Measurements from ENCODE around the gene ATP5F1C. TPM values are rescaled to one million over a fixed set of nuclear protein-coding genes. Genes with fewer than 3 reads are reported as not detected.
"Not testable (repeated sequence)": the region's sequence is repeated elsewhere in the genome, so short reads cannot be mapped to it uniquely, and the experiment has no call there.

The ATP5F1C gene
- polyA plus RNA-seq, 1 donor from 2014 or later: 340 TPM

- H3K4me1 Mint-ChIP-seq, H3K27me3 Mint-ChIP-seq, H3K36me3 Mint-ChIP-seq, H3K4me3 Mint-ChIP-seq, H3K9me3 Mint-ChIP-seq, H3K27ac Mint-ChIP-seq: not testable (repeated sequence)
These were observed 23.8 kb downstream of the ATP5F1C start for GRCh38 chr10:7811743-7812142.

GRCh38 chr10:7813481-7813880 is 25.5 kb downstream of the ATP5F1C start:
- H3K4me3 Mint-ChIP-seq: peak overlapping the region in 1 of 4 donors; percentile 38
- peaks cover 7% of the 10 kb centered on the region for H3K27me3 Mint-ChIP-seq
- peaks cover 0 to 8% (median 8%) of the 10 kb centered on the region in 3 donors for H3K4me1 Mint-ChIP-seq
- no peak overlapping the region for H3K27ac Mint-ChIP-seq
- no peaks in the 10 kb centered on the region for H3K36me3 Mint-ChIP-seq
- H3K9me3 Mint-ChIP-seq: no peaks in the 10 kb centered on the region

- H3K27ac Mint-ChIP-seq: peak overlapping the region; percentile 44 to 88 (median 86)
- H3K4me3 Mint-ChIP-seq: peak overlapping the region; percentile 95 to 97 (median 96)
- H3K27me3 Mint-ChIP-seq: peaks cover 7% of the 10 kb centered on the region
- H3K36me3 Mint-ChIP-seq: no peaks in the 10 kb centered on the region
- no peaks in the 10 kb centered on the region for H3K9me3 Mint-ChIP-seq
- peaks cover 15 to 33% (median 25%) of the 10 kb centered on the region in 3 donors for H3K4me1 Mint-ChIP-seq
These were observed 29.6 kb downstream of the ATP5F1C start for GRCh38 chr10:7817576-7817975.

GRCh38 chr10:7817984-7818294 is 30.0 kb downstream of the ATP5F1C start:
- H3K36me3 Mint-ChIP-seq: no peaks in the 10 kb centered on the region
- peak overlapping the region; percentile 67 to 88 (median 86) for H3K27ac Mint-ChIP-seq
- H3K27me3 Mint-ChIP-seq: peaks cover 7% of the 10 kb centered on the region
- H3K4me1 Mint-ChIP-seq: peaks cover 15 to 33% (median 25%) of the 10 kb centered on the region in 3 donors
- no peaks in the 10 kb centered on the region for H3K9me3 Mint-ChIP-seq
- peak overlapping the region; percentile 95 to 97 (median 96) for H3K4me3 Mint-ChIP-seq

GRCh38 chr10:7818295-7819120 is 30.5 kb downstream of the ATP5F1C start, which contains the start of gene TAF3:
Gene TAF3 (plus strand): TSS chr10:7818505. CDS start chr10:7818710, 205 bp downstream.
- Mint-ChIP-seq H3K36me3 (no peaks in the 10 kb centered on the region), H3K27me3 (peaks cover 5% of the 10 kb centered on the region), H3K9me3 (no peaks in the 10 kb centered on the region), H3K27ac (peak within 1 kb of the TSS; percentile 67 to 88 (median 86)), H3K4me3 (peak within 1 kb of the TSS; percentile 95 to 97 (median 96)), H3K4me1 (peaks cover 15 to 33% (median 25%) of the 10 kb centered on the region in 3 donors)

GRCh38 chr10:7819121-7819460 is 31.1 kb downstream of the ATP5F1C start:
- H3K36me3 Mint-ChIP-seq: no peaks in the 10 kb centered on the region
- no peaks in the 10 kb centered on the region for H3K9me3 Mint-ChIP-seq
- H3K27ac Mint-ChIP-seq: peak overlapping the region; percentile 39 to 88 (median 86)
- peaks cover 15 to 33% (median 25%) of the 10 kb centered on the region in 3 donors for H3K4me1 Mint-ChIP-seq
- peak overlapping the region; percentile 95 to 97 (median 96) for H3K4me3 Mint-ChIP-seq
- H3K27me3 Mint-ChIP-seq: peaks cover 5% of the 10 kb centered on the region

GRCh38 chr10:7824251-7824650 is 36.3 kb downstream of the ATP5F1C start:
- Mint-ChIP-seq H3K4me1 (peaks cover 14 to 34% (median 27%) of the 10 kb centered on the region in 3 donors), H3K36me3 (peaks cover 5% of the 10 kb centered on the region), H3K27ac (no peak overlapping the region), H3K9me3 (no peaks in the 10 kb centered on the region), H3K4me3 (no peak overlapping the region), H3K27me3 (no peaks in the 10 kb centered on the region)

- Mint-ChIP-seq H3K27me3 (no peaks in the 10 kb centered on the region), H3K36me3 (peaks cover 8% of the 10 kb centered on the region), H3K27ac (no peak overlapping the region), H3K4me3 (peak overlapping the region in 1 of 4 donors; percentile 54), H3K9me3 (no peaks in the 10 kb centered on the region), H3K4me1 (peaks cover 17 to 19% (median 18%) of the 10 kb centered on the region in 3 donors)
These were observed 39.0 kb downstream of the ATP5F1C start for GRCh38 chr10:7826971-7827370.

- H3K4me3 Mint-ChIP-seq: peak overlapping the region in 1 of 4 donors; percentile 63
- H3K27me3 Mint-ChIP-seq: no peaks in the 10 kb centered on the region
- no peaks in the 10 kb centered on the region for H3K9me3 Mint-ChIP-seq
- H3K4me1 Mint-ChIP-seq: peaks cover 22 to 31% (median 27%) of the 10 kb centered on the region in 3 donors
- no peak overlapping the region for H3K27ac Mint-ChIP-seq
- H3K36me3 Mint-ChIP-seq: peaks cover 13% of the 10 kb centered on the region
These were observed 41.4 kb downstream of the ATP5F1C start for GRCh38 chr10:7829289-7829834.

- Mint-ChIP-seq H3K4me1 (peaks cover 26 to 37% (median 29%) of the 10 kb centered on the region in 3 donors), H3K9me3 (no peaks in the 10 kb centered on the region), H3K27me3 (no peaks in the 10 kb centered on the region), H3K36me3 (peaks cover 17% of the 10 kb centered on the region), H3K27ac (no peak overlapping the region), H3K4me3 (no peak overlapping the region)
These were observed 44.1 kb downstream of the ATP5F1C start for GRCh38 chr10:7832060-7832459.

GRCh38 chr10:7833210-7833609 is 45.2 kb downstream of the ATP5F1C start:
- H3K4me3 Mint-ChIP-seq: peak overlapping the region in 1 of 4 donors; percentile 45
- H3K27ac Mint-ChIP-seq: no peak overlapping the region
- H3K36me3 Mint-ChIP-seq: peaks cover 19% of the 10 kb centered on the region
- peaks cover 25 to 33% (median 26%) of the 10 kb centered on the region in 3 donors for H3K4me1 Mint-ChIP-seq
- no peaks in the 10 kb centered on the region for H3K9me3 Mint-ChIP-seq
- H3K27me3 Mint-ChIP-seq: no peaks in the 10 kb centered on the region

- Mint-ChIP-seq H3K9me3 (no peaks in the 10 kb centered on the region), H3K36me3 (peaks cover 17% of the 10 kb centered on the region), H3K4me1 (peaks cover 21 to 31% (median 26%) of the 10 kb centered on the region in 3 donors), H3K27me3 (no peaks in the 10 kb centered on the region), H3K27ac (no peak overlapping the region), H3K4me3 (no peak overlapping the region)
These were observed 46.3 kb downstream of the ATP5F1C start for GRCh38 chr10:7834262-7834661.

- peaks cover 0 to 3% (median 0%) of the 10 kb centered on the region in 3 donors for H3K9me3 Mint-ChIP-seq
- peaks cover 14 to 25% (median 17%) of the 10 kb centered on the region in 3 donors for H3K4me1 Mint-ChIP-seq
- H3K27me3 Mint-ChIP-seq: no peaks in the 10 kb centered on the region
- H3K4me3 Mint-ChIP-seq: no peak overlapping the region
- H3K36me3 Mint-ChIP-seq: peaks cover 18% of the 10 kb centered on the region
- no peak overlapping the region for H3K27ac Mint-ChIP-seq
These were observed 48.6 kb downstream of the ATP5F1C start for GRCh38 chr10:7836571-7836970.

GRCh38 chr10:7846591-7846990 is 58.6 kb downstream of the ATP5F1C start:
- Mint-ChIP-seq H3K4me1 (peaks cover 0 to 9% (median 0%) of the 10 kb centered on the region in 3 donors), H3K4me3 (peak overlapping the region in 1 of 4 donors; percentile 3), H3K27me3 (no peaks in the 10 kb centered on the region), H3K36me3 (peaks cover 4% of the 10 kb centered on the region), H3K9me3 (peaks cover 0 to under 1% (median 0%) of the 10 kb centered on the region in 3 donors), H3K27ac (no peak overlapping the region)

GRCh38 chr10:7853226-7853842 is 65.4 kb downstream of the ATP5F1C start:
- H3K4me1 Mint-ChIP-seq: peaks cover 6 to 20% (median 9%) of the 10 kb centered on the region in 3 donors
- peak overlapping the region in 1 of 3 donors; percentile 80 for H3K27ac Mint-ChIP-seq
- H3K36me3 Mint-ChIP-seq: peaks cover 8% of the 10 kb centered on the region
- H3K27me3 Mint-ChIP-seq: no peaks in the 10 kb centered on the region
- peaks cover 0 to 2% (median 0%) of the 10 kb centered on the region in 3 donors for H3K9me3 Mint-ChIP-seq
- no peak overlapping the region for H3K4me3 Mint-ChIP-seq

Data from IgD-negative memory B cell (primary cell).